ENCODE measurements around the gene FYCO1.

FYCO1 gene

GRCh38 chr3:45940004-45940780 is 55.4 kb downstream of the FYCO1 start:
- no peak for DNase-seq

GRCh38 chr3:45939341-45939771 is 56.3 kb downstream of the FYCO1 start:
- no peak for DNase-seq

GRCh38 chr3:45938864-45939263 is 56.8 kb downstream of the FYCO1 start:
- peak; percentile 80 for DNase-seq

GRCh38 chr3:45938043-45938435 is 57.6 kb downstream of the FYCO1 start:
- no peak for DNase-seq

GRCh38 chr3:45937206-45938042 is 58.2 kb downstream of the FYCO1 start:
- DNase-seq: no peak

- no peak for DNase-seq
Observed at GRCh38 chr3:45936261-45936660, 59.4 kb downstream of the FYCO1 start.

GRCh38 chr3:45933591-45933990 is 62.0 kb downstream of the FYCO1 start:
- no peak for DNase-seq

GRCh38 chr3:45932112-45932511 is 63.5 kb downstream of the FYCO1 start:
- DNase-seq: no peak

GRCh38 chr3:45931496-45931895 is 64.1 kb downstream of the FYCO1 start:
- no peak for DNase-seq

GRCh38 chr3:45929042-45929679 is 66.5 kb downstream of the FYCO1 start:
- DNase-seq: peak; percentile 64

GRCh38 chr3:45927881-45928280 is 67.7 kb downstream of the FYCO1 start:
- no peak for DNase-seq

GRCh38 chr3:45923755-45924154 is 71.9 kb downstream of the FYCO1 start:
- DNase-seq: no peak

GRCh38 chr3:45922950-45923590 is 72.6 kb downstream of the FYCO1 start:
- no peak for DNase-seq

- no peak for DNase-seq
Observed at GRCh38 chr3:45922039-45922326, 73.6 kb downstream of the FYCO1 start.

- DNase-seq: no peak
Observed at GRCh38 chr3:45921158-45922038, 74.2 kb downstream of the FYCO1 start.

GRCh38 chr3:45917146-45917898 is 78.3 kb downstream of the FYCO1 start:
- DNase-seq: no peak

GRCh38 chr3:45915518-45916231 is 79.9 kb downstream of the FYCO1 start:
- peak; percentile 65 for DNase-seq

- DNase-seq: no peak
Observed at GRCh38 chr3:45915059-45915439, 80.6 kb downstream of the FYCO1 start.

- DNase-seq: no peak
Observed at GRCh38 chr3:45914362-45915058, 81.1 kb downstream of the FYCO1 start.

- no peak for DNase-seq
Observed at GRCh38 chr3:45912435-45912834, 83.2 kb downstream of the FYCO1 start.

All from stimulated activated CD4-positive, alpha-beta T cell treated with anti-CD3 and anti-CD28 coated beads, Interleukin-12 subunit alpha, Interleukin-12 subunit beta, amount 100 ng/mL, for 4 hours (primary cell).